SK-N-SH treated with all-trans-retinoic acid at 6 μM for 48 hours (cell line): ENCODE results near the gene HSPB7.

Source experiments
- ARNTL ChIP-seq: fragments of 450-650 bp; formaldehyde crosslinking; IDR thresholded peaks from 2 replicates; pipeline ENCODE4 v1.5.0; 2020; ENCODE audit warnings: low read depth, mild to moderate bottlenecking, moderate library complexity, borderline replicate concordance
- BACH2 ChIP-seq: fragments of 250-450 bp; sonication (Bioruptor Pico); IDR thresholded peaks from 2 replicates; pipeline ENCODE4 v1.9.0; 2021; ENCODE audit warnings: mild to moderate bottlenecking, borderline replicate concordance
- CSDC2 ChIP-seq: fragments of 250-450 bp; sonication (Bioruptor Pico); IDR thresholded peaks from 2 replicates; pipeline ENCODE4 v1.5.0; 2020; ENCODE audit warnings: mild to moderate bottlenecking, moderate library complexity
- ESRRG ChIP-seq: fragments of 250-450 bp; sonication (Bioruptor Pico); IDR thresholded peaks from 2 replicates; pipeline ENCODE4 v1.6.1; 2021; ENCODE audit warnings: mild to moderate bottlenecking
- GLIS3 ChIP-seq: fragments of 250-450 bp; sonication (Bioruptor Pico); IDR thresholded peaks from 2 replicates; pipeline ENCODE4 v1.5.0; 2020; ENCODE audit warnings: mild to moderate bottlenecking, moderate library complexity
- ISL1 ChIP-seq: fragments of 250-450 bp; sonication (Bioruptor Pico); IDR thresholded peaks from 2 replicates; pipeline ENCODE4 v2.1.2; 2022; ENCODE audit warnings: mild to moderate bottlenecking, moderate library complexity
- OSR1 ChIP-seq: fragments of 250-450 bp; sonication (Bioruptor Pico); IDR thresholded peaks from 2 replicates; pipeline ENCODE4 v1.8.0; 2022; ENCODE audit warnings: moderate library complexity, mild to moderate bottlenecking, inconsistent platforms
- TCF4 ChIP-seq: fragments of 250-450 bp; sonication (Bioruptor Pico); IDR thresholded peaks from 2 replicates; pipeline ENCODE4 v1.8.0; 2021; ENCODE audit warnings: mild to moderate bottlenecking, moderate library complexity, borderline replicate concordance
- ZC3H10 ChIP-seq: fragments of 250-450 bp; sonication (Bioruptor Pico); IDR thresholded peaks from 2 replicates; pipeline ENCODE4 v1.5.1; 2021; ENCODE audit warnings: mild to moderate bottlenecking, moderate library complexity
- ZFP3 ChIP-seq: fragments of 250-450 bp; sonication (Bioruptor Pico); IDR thresholded peaks from 2 replicates; pipeline ENCODE4 v1.5.0; 2020; ENCODE audit warnings: mild to moderate bottlenecking, moderate library complexity
- ZFP30 ChIP-seq: fragments of 450-650 bp; formaldehyde crosslinking; IDR thresholded peaks from 2 replicates; pipeline ENCODE4 v1.5.0; 2022; ENCODE audit warnings: mild to moderate bottlenecking, moderate library complexity
- ZNF565 ChIP-seq: fragments of 450-650 bp; formaldehyde crosslinking; conservative IDR thresholded peaks from 2 replicates; pipeline ENCODE4 v1.5.0; 2020; ENCODE audit warnings: low read depth, mild to moderate bottlenecking, moderate library complexity
- ZNF70 ChIP-seq: fragments of 450-650 bp; formaldehyde crosslinking; IDR thresholded peaks from 2 replicates; pipeline ENCODE4 v1.5.0; 2020; ENCODE audit warnings: mild to moderate bottlenecking, moderate library complexity

DNA sequence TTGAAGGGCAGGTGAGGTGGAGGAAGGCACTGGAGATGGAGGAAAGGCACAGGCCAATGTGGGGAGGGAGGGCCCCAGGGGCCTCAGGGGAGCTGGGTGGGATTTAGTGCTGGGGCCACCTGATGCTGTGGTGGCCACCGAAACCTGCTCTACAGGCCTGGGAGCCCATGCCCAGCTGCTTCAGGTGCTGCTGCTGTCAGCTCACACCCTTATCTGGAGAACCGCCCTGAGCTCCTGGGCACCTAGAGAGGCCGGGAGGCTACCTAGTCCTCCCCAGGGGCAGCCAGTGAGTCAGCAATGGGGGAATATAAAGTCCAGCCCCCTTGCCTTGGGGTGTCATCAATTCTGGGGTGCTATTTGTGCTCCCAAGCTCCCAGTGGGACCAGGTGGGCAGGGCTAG is 43.4 kb upstream of the HSPB7 start:
- TF ChIP-seq CSDC2 (no peak), ZFP3 (CRISPR knock-in tag) (no peak), ESRRG (CRISPR knock-in tag) (no peak), GLIS3 (CRISPR knock-in tag) (no peak), ZNF565 (no peak), ZFP30 (no peak), OSR1 (CRISPR knock-in tag) (no peak), BACH2 (CRISPR knock-in tag) (no peak), ZC3H10 (CRISPR knock-in tag) (no peak), ZNF70 (no peak), ISL1 (no peak), TCF4 (CRISPR knock-in tag) (no peak), ARNTL (CRISPR knock-in tag) (no peak)
